CD4-positive, alpha-beta T cell treated with Interleukin-15 for 1 hour (primary cell): ENCODE data around the gene LRRFIP1.

ENCODE experiments used
- DNase-seq: peaks from one replicate; pipeline ENCODE4 v3.0.0-alpha.2; 2020

LRRFIP1 gene

GRCh38 chr2:237798236-237799059 is 171.1 kb downstream of the LRRFIP1 start, which contains the start of gene RBM44:
RBM44 (plus strand) TSS chr2:237798779; CDS start chr2:237813610, 14,831 bp downstream.
- DNase-seq: no peak

DNA sequence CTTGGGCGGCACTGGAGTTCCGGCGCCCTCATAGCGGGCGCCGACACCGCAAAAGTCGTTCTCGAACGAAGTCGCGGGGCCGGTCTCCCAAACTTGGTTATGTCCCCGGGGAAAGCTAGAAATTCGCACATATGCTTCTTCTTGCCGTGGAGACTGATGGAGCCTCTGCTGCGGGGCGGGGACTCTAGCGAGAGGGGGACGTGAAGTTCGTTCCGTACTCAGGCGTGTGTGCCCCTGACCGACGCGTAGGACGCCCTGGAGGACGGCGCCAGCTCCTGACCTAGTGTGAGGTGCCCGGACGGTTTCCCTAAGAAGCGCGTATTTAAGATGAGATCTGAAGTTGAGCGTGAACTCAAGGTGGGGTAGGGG is 171.7 kb downstream of the LRRFIP1 start:
- DNase-seq: no peak

- no peak for DNase-seq
Measured at GRCh38 chr2:237801466-237801865, 174.1 kb downstream of the LRRFIP1 start.

DNA sequence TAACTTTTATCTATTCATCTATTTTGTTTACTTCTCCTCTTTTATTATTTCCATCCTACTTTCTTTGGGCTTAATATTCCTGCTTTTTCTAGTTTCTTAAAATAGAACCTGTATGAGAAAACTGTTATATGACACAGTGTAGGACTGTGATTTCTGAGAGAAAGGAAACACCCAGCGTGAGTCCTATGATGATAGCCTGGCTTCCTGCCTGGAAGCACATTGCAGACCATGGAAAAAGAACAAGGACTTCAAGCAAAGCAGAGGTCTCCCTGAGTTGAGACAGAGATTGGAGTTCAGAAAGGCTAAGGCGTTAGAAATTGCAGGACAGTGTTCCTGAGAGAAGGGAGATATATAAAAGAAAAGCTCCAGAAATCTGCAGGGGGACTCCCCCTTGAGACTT is 178.9 kb downstream of the LRRFIP1 start:
- DNase-seq: no peak

GRCh38 chr2:237815637-237816036 is 188.2 kb downstream of the LRRFIP1 start:
- DNase-seq: no peak

DNA sequence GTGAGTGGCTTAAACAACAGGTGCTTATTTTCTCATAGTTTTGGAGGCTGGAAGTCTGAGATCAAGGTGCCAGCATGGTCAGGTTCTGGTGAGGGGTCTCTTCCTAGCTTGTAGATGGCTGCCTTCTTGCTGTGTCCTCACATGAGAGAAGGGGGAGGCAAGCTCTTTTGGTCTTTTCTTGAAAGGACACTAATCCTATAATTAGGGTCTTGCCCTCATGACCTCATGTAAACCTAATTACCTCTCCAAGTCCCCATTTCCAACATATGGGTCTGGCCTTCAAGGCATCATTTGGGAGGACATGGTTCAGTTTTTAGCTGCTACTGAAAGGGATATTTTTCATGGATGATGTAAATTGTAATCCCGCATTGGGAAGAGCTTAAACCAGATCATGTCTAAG is 189.1 kb downstream of the LRRFIP1 start:
- DNase-seq: no peak

DNA sequence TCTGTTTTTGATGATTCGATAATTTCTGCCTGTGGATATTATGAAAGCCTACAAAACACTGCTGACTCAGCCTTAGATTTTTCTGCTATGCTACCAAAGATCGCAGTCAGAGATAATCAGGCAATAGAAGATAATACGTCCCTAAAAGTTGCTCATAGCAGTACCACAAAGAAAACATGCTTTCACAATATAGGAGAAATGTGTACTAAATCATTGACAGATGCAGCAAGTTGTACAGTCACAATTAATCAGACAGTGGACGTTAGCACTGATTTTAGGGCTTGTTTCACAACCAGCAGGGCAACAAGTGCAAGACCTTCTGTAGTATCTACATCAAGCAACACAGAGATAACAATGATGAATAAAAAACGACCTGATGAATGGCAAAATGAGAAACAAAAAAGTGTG is 190.7 kb downstream of the LRRFIP1 start:
- no peak for DNase-seq

- no peak for DNase-seq
Measured at GRCh38 chr2:237819231-237819630, 191.8 kb downstream of the LRRFIP1 start.

DNA sequence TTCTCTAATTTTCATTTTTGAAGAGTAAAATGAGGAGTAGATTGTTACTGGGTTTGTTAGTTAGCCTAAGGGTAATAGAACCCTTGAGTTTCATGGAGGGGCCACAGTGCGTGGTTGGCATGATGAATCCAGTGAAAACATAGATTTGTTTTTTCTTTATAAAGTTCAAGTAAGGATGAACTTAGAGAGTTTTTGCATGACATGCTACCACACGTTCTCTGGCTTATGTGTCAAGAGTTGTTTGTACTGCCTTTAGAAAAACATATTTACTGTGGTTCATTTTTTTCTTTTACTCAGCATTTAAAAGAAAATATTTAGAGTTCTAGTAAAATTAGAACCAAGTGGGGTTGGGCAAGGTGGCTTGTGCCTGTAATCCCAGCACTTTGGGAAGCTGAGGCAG is 193.0 kb downstream of the LRRFIP1 start:
- no peak for DNase-seq

DNA sequence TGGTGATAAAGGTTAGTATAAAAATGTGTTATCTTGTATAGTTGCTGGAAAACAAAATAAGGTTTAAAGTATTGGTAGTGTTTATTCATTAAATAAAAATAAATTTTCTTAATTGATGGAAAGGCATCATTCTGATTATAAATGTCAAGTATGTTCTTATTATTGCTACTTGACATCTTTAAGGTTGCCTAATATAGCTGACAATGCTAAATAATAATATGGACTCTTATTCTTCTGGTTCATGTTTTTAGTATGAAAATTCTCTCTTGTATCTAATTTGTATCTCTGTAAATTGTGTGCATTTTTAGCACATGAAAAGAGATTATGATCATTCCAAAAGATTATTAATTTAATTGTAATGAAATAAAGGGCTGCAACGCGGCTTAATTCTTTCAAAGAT is 196.2 kb downstream of the LRRFIP1 start:
- DNase-seq: no peak

- no peak for DNase-seq
Measured at GRCh38 chr2:237824085-237824484, 196.7 kb downstream of the LRRFIP1 start.

DNA sequence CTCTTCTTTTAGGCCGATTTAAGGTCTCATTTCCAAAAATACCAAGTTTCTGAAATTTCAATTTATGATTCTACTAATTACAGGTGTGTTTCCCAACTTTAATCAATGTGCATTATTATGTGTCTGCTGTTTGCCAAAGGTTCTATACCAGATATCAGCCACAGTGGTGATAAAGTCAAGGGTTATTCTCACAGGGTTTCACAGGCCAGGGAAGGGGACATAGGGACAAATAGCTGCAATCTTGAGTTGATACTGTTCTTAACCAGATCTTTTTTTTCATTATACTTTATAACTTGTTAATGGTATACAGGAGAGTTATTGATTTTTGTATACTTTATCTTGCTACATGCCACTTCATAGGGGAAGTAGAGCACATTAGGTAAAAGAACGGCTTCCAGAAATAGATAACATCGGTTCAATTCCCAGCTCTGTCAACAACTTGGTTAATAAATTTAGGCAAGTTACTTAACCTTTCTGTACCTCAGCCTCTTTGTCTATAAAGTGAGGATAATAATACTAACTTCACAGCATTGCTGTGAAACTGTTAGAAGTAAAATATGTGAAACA is 200.1 kb downstream of the LRRFIP1 start:
- no peak for DNase-seq
